Measurements from ENCODE around the gene MAST3. TPM values are rescaled to one million over a fixed set of nuclear protein-coding genes. Genes with fewer than 3 reads are reported as not detected.

Gene MAST3
- total RNA-seq, 1 donor from 2014 or later = 4.9 TPM

GRCh38 chr19:18167975-18168645 is 70.5 kb downstream of the MAST3 start:
- intact Hi-C loops (cut with DNase I) = loop anchor here (5.0 kb wide), 1 partner anchor 56 kb away; no protein-coding TSS in a partner anchor
- DNase-seq = peak; percentile 62
- peak; percentile 47 for ATAC-seq (ENCODE audit: poor library complexity)

- no peak for DNase-seq
These were observed 71.2 kb downstream of the MAST3 start for GRCh38 chr19:18168673-18169381.

GRCh38 chr19:18170714-18171255 is 73.2 kb downstream of the MAST3 start:
- intact Hi-C loops (cut with DNase I) = no loop called here
- ATAC-seq (ENCODE audit: poor library complexity) = peak; percentile 23
- DNase-seq = peak; percentile 67

More at GRCh38 chr19:18168673-18169381, 71.2 kb downstream of the MAST3 start:
- intact Hi-C loops (cut with DNase I) = loop anchor here (5.0 kb wide), 1 partner anchor 57 kb away; no protein-coding TSS in a partner anchor
- no peak for ATAC-seq (ENCODE audit: poor library complexity)

GRCh38 chr19:18171605-18172327 is 74.2 kb downstream of the MAST3 start:
- intact Hi-C loops (cut with DNase I) = no loop called here
- ATAC-seq (ENCODE audit: poor library complexity) = no peak

GRCh38 chr19:18172331-18173053 is 74.9 kb downstream of the MAST3 start:
- intact Hi-C loops (cut with DNase I) = no loop called here
- DNase-seq (no peak), ATAC-seq (ENCODE audit: poor library complexity) (no peak)

More at GRCh38 chr19:18171605-18172327, 74.2 kb downstream of the MAST3 start:
- no peak for DNase-seq

- peak; percentile 82 for DNase-seq
- peak; percentile 30 for ATAC-seq (ENCODE audit: poor library complexity)
- intact Hi-C loops (cut with DNase I) = no loop called here
These were observed 75.5 kb downstream of the MAST3 start for GRCh38 chr19:18173054-18173571.

- ATAC-seq (ENCODE audit: poor library complexity) = peak; percentile 80
- peak; percentile 88 for DNase-seq
- intact Hi-C loops (cut with DNase I) = no loop called here
These were observed 76.2 kb downstream of the MAST3 start, which contains the start of gene IFI30 for GRCh38 chr19:18173572-18174288. IFI30 (plus strand) TSS chr19:18173813; CDS start chr19:18173842, 29 bp downstream.

GRCh38 chr19:18174983-18175382 is 77.4 kb downstream of the MAST3 start:
- intact Hi-C loops (cut with DNase I) = no loop called here
- DNase-seq = no peak
- no peak for ATAC-seq (ENCODE audit: poor library complexity)

- intact Hi-C loops (cut with DNase I) = no loop called here
- no peak for DNase-seq
- ATAC-seq (ENCODE audit: poor library complexity) = no peak
These were observed 79.1 kb downstream of the MAST3 start for GRCh38 chr19:18176367-18177310.

GRCh38 chr19:18179957-18180356 is 82.4 kb downstream of the MAST3 start:
- ATAC-seq (ENCODE audit: poor library complexity) (no peak), DNase-seq (no peak)
- intact Hi-C loops (cut with DNase I) = no loop called here

- DNase-seq (no peak), ATAC-seq (ENCODE audit: poor library complexity) (no peak)
- intact Hi-C loops (cut with DNase I) = no loop called here
These were observed 86.0 kb downstream of the MAST3 start for GRCh38 chr19:18183529-18183928.

- ATAC-seq (ENCODE audit: poor library complexity) = no peak
- intact Hi-C loops (cut with DNase I) = no loop called here
These were observed 88.0 kb downstream of the MAST3 start for GRCh38 chr19:18185538-18185937.

GRCh38 chr19:18190278-18190677 is 92.7 kb downstream of the MAST3 start:
- no peak for DNase-seq
- ATAC-seq (ENCODE audit: poor library complexity) = no peak
- intact Hi-C loops (cut with DNase I) = no loop called here

More at GRCh38 chr19:18185538-18185937, 88.0 kb downstream of the MAST3 start:
- no peak for DNase-seq

GRCh38 chr19:18191640-18192062 is 94.1 kb downstream of the MAST3 start:
- DNase-seq = no peak
- no peak for ATAC-seq (ENCODE audit: poor library complexity)
- intact Hi-C loops (cut with DNase I) = no loop called here

GRCh38 chr19:18192673-18193387 is 95.3 kb downstream of the MAST3 start, which contains the start of gene MPV17L2:
MPV17L2 (plus strand) TSS chr19:18193218; CDS start chr19:18193282, 64 bp downstream.
- DNase-seq (peak; percentile 100), ATAC-seq (ENCODE audit: poor library complexity) (peak; percentile 94)
- intact Hi-C loops (cut with DNase I) = no loop called here
